Peyer's patch (tissue), 4 donors: Measurements from ENCODE around the gene GALP. TPM values are rescaled to one million over a fixed set of nuclear protein-coding genes. Genes with fewer than 3 reads are reported as not detected.

Source experiments
- DNase-seq, 3 donors: peaks; one replicate each; pipeline ENCODE4 v3.0.0-alpha.2; 2017 to 2019
- H3K27ac ChIP-seq, 4 donors: fragments of 200-600 bp; sonication (generic); one replicate each; pipeline ENCODE4 v1.5.1; 2016 to 2019
- H3K27me3 ChIP-seq, 2 donors: fragments of 200-600 bp; sonication (generic); one replicate each; pipeline ENCODE4 v1.5.1; 2019
- H3K36me3 ChIP-seq, 3 donors: fragments of 200-600 bp; sonication (generic); one replicate each; pipeline ENCODE4 v1.5.1; 2016 to 2019
- H3K4me1 ChIP-seq, 4 donors: fragments of 200-600 bp; sonication (generic); one replicate each; pipeline ENCODE4 v1.5.1; 2016 to 2019
- H3K4me3 ChIP-seq, 4 donors: fragments of 200-600 bp; sonication (generic); 1 replicate in 3 of 4; 2 replicates in 1 of 4; pipeline ENCODE4 v1.5.1; 2016 to 2019; ENCODE audit warnings: mild to moderate bottlenecking in 1 of 4
- H3K9me3 ChIP-seq, 4 donors: fragments of 200-600 bp; sonication (generic); one replicate each; pipeline ENCODE4 v1.5.1; 2016 to 2019; ENCODE audit warnings: mild to moderate bottlenecking in 1 of 4
- CTCF ChIP-seq, 6 experiments: fragments of 450-650 bp in 4 of 6; fragments of 200-600 bp in 2 of 6; sonication (generic) in 1 of 6; IDR thresholded peaks; one replicate each; pipeline ENCODE4 v1.5.1; 2017 to 2019; ENCODE audit warnings: antibody characterized with exemption in 6 of 6, mild to moderate bottlenecking in 3 of 6, moderate library complexity in 1 of 6
- POLR2A ChIP-seq, 2 donors: fragments of 450-650 bp; IDR thresholded peaks; one replicate each; pipeline ENCODE4 v1.5.1; 2017; ENCODE audit warnings: antibody characterized with exemption in 2 of 2, mild to moderate bottlenecking in 2 of 2, moderate library complexity in 2 of 2
- total RNA-seq, 4 donors: library from RNA; depleted of rRNA; stranded (reverse); fragments of >200 nt; gene quantifications; one replicate each; pipeline ENCODE4 v1.1.0, GENCODE V29; 2016

The GALP gene
- total RNA-seq, 4 donors from 2014 or later = not detected

- Histone ChIP-seq H3K36me3 (peaks cover 0 to 27% (median 0%) of the 10 kb centered on the region in 3 donors), H3K4me3 (no peak overlapping the region), H3K4me1 (no peaks in the 10 kb centered on the region), H3K27ac (no peak overlapping the region), H3K27me3 (no peaks in the 10 kb centered on the region), H3K9me3 (no peaks in the 10 kb centered on the region)
- no peak for DNase-seq
- TF ChIP-seq POLR2A (IDR thresholded peaks at IDR 0.05) (no peak), CTCF (IDR thresholded peaks at IDR 0.05) (no peak)
These were observed 25.4 kb upstream of the GALP start for GRCh38 chr19:56150358-56150757.

- TF ChIP-seq POLR2A (IDR thresholded peaks at IDR 0.05) (no peak), CTCF (IDR thresholded peaks at IDR 0.05) (no peak)
- DNase-seq = no peak
- Histone ChIP-seq H3K4me1 (no peaks in the 10 kb centered on the region), H3K36me3 (peaks cover 0 to 17% (median 0%) of the 10 kb centered on the region in 3 donors), H3K4me3 (no peak overlapping the region), H3K27me3 (no peaks in the 10 kb centered on the region), H3K27ac (no peak overlapping the region), H3K9me3 (no peaks in the 10 kb centered on the region)
These were observed 23.2 kb upstream of the GALP start for GRCh38 chr19:56152644-56153043.

- no peaks in the 10 kb centered on the region for H3K9me3 ChIP-seq
- no peak for DNase-seq
- no peak for TF ChIP-seq POLR2A (IDR thresholded peaks at IDR 0.05)
- no peak for TF ChIP-seq CTCF (IDR thresholded peaks at IDR 0.05)
- no peaks in the 10 kb centered on the region for H3K27me3 ChIP-seq
- peaks cover 0 to 8% (median 0%) of the 10 kb centered on the region in 3 donors for H3K36me3 ChIP-seq
- no peak overlapping the region for H3K27ac ChIP-seq
- H3K4me3 ChIP-seq = no peak overlapping the region
- no peaks in the 10 kb centered on the region for H3K4me1 ChIP-seq
These were observed 22.3 kb upstream of the GALP start for GRCh38 chr19:56153507-56153906.

GRCh38 chr19:56155124-56155687 is 20.6 kb upstream of the GALP start:
- peaks cover 0 to 13% (median 0%) of the 10 kb centered on the region in 3 donors for H3K36me3 ChIP-seq
- no peak overlapping the region for H3K4me3 ChIP-seq
- no peaks in the 10 kb centered on the region for H3K27me3 ChIP-seq
- no peak for DNase-seq
- H3K4me1 ChIP-seq = no peaks in the 10 kb centered on the region
- TF ChIP-seq POLR2A (IDR thresholded peaks at IDR 0.05) = no peak
- TF ChIP-seq CTCF (IDR thresholded peaks at IDR 0.05) = peak in 3 of 6 experiments; percentile 31 to 41 (median 37)
- no peak overlapping the region for H3K27ac ChIP-seq
- H3K9me3 ChIP-seq = no peaks in the 10 kb centered on the region

- Histone ChIP-seq H3K9me3 (no peaks in the 10 kb centered on the region), H3K27me3 (no peaks in the 10 kb centered on the region), H3K4me1 (no peaks in the 10 kb centered on the region), H3K4me3 (no peak overlapping the region), H3K27ac (peak overlapping the region in 1 of 4 donors; percentile 41), H3K36me3 (peaks cover 0 to 20% (median 0%) of the 10 kb centered on the region in 3 donors)
- TF ChIP-seq POLR2A (IDR thresholded peaks at IDR 0.05) = no peak
- no peak for TF ChIP-seq CTCF (IDR thresholded peaks at IDR 0.05)
- no peak for DNase-seq
These were observed 19.0 kb upstream of the GALP start for GRCh38 chr19:56156768-56157167.
